ENCODE data around the gene JAKMIP3. TPM values are rescaled to one million over a fixed set of nuclear protein-coding genes. Genes with fewer than 3 reads are reported as not detected.

Gene JAKMIP3
- polyA plus RNA-seq, 3 donors: 0.20 TPM; not detected in 2

DNA sequence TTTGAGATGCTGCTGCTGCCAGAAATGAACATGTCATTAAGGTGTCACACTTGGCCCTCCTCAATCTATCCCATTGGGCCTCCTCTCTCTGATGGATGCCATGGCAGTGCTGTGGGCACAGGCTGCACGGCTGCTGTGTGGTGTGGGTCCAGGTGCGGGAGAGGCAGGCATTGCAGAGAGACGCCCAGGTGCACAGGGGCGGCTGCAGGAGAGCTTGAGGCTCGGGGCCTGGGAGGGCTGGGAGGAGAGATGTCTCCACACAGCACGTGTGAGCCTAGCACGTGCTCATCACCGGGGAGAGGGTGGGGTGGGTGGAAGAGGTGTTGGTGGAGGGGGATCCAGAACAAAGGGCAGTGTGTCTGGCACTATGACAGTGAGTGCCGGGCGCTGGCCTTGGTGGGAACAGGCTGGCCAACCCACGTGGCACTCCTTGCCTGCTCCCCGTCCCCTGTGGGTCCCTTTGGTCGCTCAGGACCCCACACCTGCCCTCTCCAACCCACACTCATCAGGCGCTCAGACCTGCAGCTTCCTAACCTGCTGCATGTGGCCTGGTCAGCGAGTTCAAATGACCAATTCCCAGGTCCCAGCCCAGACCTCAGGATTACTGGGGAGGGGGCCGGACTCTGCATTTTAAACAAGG is 44.1 kb upstream of the JAKMIP3 start:
- Histone ChIP-seq H3K27ac (ENCODE audit: low read depth in 1 of 2, low read length in 2 of 2) (no peak overlapping the region), H3K4me1 (ENCODE audit: control insufficient read depth in 1 of 2, insufficient read depth in 2 of 2, low read length in 2 of 2) (peaks cover 0 to 7% of the 10 kb centered on the region in 2 donors), H4K20me1 (ENCODE audit: insufficient read depth, low read length) (no peaks in the 10 kb centered on the region), H3K4me3 (replicated peaks in 1 of 3; ENCODE audit: low read depth in 2 of 3, low read length in 3 of 3) (no peak overlapping the region), H3K79me2 (ENCODE audit: insufficient read depth, low read length) (no peaks in the 10 kb centered on the region), H3K9me3 (replicated peaks in 1 of 2; ENCODE audit: control insufficient read depth in 1 of 2, insufficient read depth in 1 of 2, low read length in 2 of 2) (no peaks in the 10 kb centered on the region), H3K4me2 (replicated peaks; ENCODE audit: extremely low read depth, low read length, poor library complexity, severe bottlenecking) (no peak overlapping the region), H3K27me3 (ENCODE audit: control insufficient read depth in 2 of 2, insufficient read depth in 2 of 2, low read length in 2 of 2) (peaks cover 0 to 16% of the 10 kb centered on the region in 2 donors), H3K9ac (ENCODE audit: insufficient read depth, low read length, poor library complexity, severe bottlenecking) (no peak overlapping the region), H2AFZ (ENCODE audit: insufficient read depth, low read depth, low read length, poor library complexity, severe bottlenecking) (no peak overlapping the region), H3K36me3 (replicated peaks in 1 of 2; ENCODE audit: control insufficient read depth in 1 of 2, insufficient read depth in 2 of 2, low read length in 2 of 2) (no peaks in the 10 kb centered on the region)
- H3K36me3 Mint-ChIP-seq: no peaks in the 10 kb centered on the region
- H3K27me3 Mint-ChIP-seq (ENCODE audit: low read depth in 3 of 3): peaks cover 15 to 29% (median 26%) of the 10 kb centered on the region in 3 donors
- TF ChIP-seq, protein P1, sequence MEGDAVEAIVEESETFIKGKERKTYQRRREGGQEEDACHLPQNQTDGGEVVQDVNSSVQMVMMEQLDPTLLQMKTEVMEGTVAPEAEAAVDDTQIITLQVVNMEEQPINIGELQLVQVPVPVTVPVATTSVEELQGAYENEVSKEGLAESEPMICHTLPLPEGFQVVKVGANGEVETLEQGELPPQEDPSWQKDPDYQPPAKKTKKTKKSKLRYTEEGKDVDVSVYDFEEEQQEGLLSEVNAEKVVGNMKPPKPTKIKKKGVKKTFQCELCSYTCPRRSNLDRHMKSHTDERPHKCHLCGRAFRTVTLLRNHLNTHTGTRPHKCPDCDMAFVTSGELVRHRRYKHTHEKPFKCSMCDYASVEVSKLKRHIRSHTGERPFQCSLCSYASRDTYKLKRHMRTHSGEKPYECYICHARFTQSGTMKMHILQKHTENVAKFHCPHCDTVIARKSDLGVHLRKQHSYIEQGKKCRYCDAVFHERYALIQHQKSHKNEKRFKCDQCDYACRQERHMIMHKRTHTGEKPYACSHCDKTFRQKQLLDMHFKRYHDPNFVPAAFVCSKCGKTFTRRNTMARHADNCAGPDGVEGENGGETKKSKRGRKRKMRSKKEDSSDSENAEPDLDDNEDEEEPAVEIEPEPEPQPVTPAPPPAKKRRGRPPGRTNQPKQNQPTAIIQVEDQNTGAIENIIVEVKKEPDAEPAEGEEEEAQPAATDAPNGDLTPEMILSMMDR (IDR thresholded peaks at IDR 0.05): no peak
- H3K27ac Mint-ChIP-seq: no peak overlapping the region
- WGBS (ENCODE audit: insufficient coverage): 88% methylated on average over 16 of the region's 16 CpGs
- peaks cover 8% of the 10 kb centered on the region for H3K4me1 Mint-ChIP-seq
- DNase-seq: no peak
- intact Hi-C loops (cut with micrococcal nuclease): loop anchor here in 1 of 2 donors (5.0 kb wide), 1 partner anchor 134 kb away; no protein-coding TSS in a partner anchor
- no peak overlapping the region for H3K4me3 Mint-ChIP-seq
- no peaks in the 10 kb centered on the region for H3K9me3 Mint-ChIP-seq

DNA sequence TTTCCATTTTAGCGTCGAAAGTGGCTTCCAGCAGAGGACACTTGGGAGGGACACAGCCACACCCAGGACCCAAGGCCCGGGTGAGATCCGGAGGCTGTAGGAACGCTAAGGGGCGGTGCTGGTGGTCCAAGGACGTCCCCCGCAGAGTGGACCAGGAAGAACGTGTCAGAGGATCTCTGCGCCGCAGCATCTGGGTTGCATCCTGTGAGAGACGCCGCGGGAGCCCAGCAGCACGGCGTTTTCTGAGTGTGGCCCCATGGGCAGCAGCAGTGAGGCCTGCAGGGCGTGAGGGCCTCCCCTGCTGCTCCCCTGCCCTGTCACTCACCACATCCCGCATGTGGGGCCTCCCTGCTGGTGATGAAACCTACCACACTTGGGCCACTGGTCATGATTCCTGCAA is 43.5 kb upstream of the JAKMIP3 start:
- no peaks in the 10 kb centered on the region for H3K79me2 ChIP-seq (ENCODE audit: insufficient read depth, low read length)
- H3K4me2 ChIP-seq (replicated peaks; ENCODE audit: extremely low read depth, low read length, poor library complexity, severe bottlenecking): no peak overlapping the region
- Mint-ChIP-seq H3K27ac (no peak overlapping the region), H3K36me3 (no peaks in the 10 kb centered on the region), H3K9me3 (no peaks in the 10 kb centered on the region), H3K4me3 (no peak overlapping the region), H3K4me1 (peaks cover 8% of the 10 kb centered on the region), H3K27me3 (ENCODE audit: low read depth in 3 of 3) (peaks cover 15 to 33% (median 26%) of the 10 kb centered on the region in 3 donors)
- no peaks in the 10 kb centered on the region for H3K9me3 ChIP-seq (replicated peaks in 1 of 2; ENCODE audit: control insufficient read depth in 1 of 2, insufficient read depth in 1 of 2, low read length in 2 of 2)
- no peak for DNase-seq
- WGBS (ENCODE audit: insufficient coverage): 90% methylated on average over 18 of the region's 18 CpGs
- H3K27me3 ChIP-seq (ENCODE audit: control insufficient read depth in 2 of 2, insufficient read depth in 2 of 2, low read length in 2 of 2): peaks cover 0 to 16% of the 10 kb centered on the region in 2 donors
- no peak overlapping the region for H3K27ac ChIP-seq (ENCODE audit: low read depth in 1 of 2, low read length in 2 of 2)
- H2AFZ ChIP-seq (ENCODE audit: insufficient read depth, low read depth, low read length, poor library complexity, severe bottlenecking): no peak overlapping the region
- TF ChIP-seq, protein P1 (IDR thresholded peaks at IDR 0.05): no peak
- no peaks in the 10 kb centered on the region for H4K20me1 ChIP-seq (ENCODE audit: insufficient read depth, low read length)
- intact Hi-C loops (cut with micrococcal nuclease): loop anchor here in 1 of 2 donors (5.0 kb wide), 1 partner anchor 135 kb away; no protein-coding TSS in a partner anchor
- peaks cover 0 to 7% of the 10 kb centered on the region in 2 donors for H3K4me1 ChIP-seq (ENCODE audit: control insufficient read depth in 1 of 2, insufficient read depth in 2 of 2, low read length in 2 of 2)
- no peaks in the 10 kb centered on the region for H3K36me3 ChIP-seq (replicated peaks in 1 of 2; ENCODE audit: control insufficient read depth in 1 of 2, insufficient read depth in 2 of 2, low read length in 2 of 2)
- no peak overlapping the region for H3K9ac ChIP-seq (ENCODE audit: insufficient read depth, low read length, poor library complexity, severe bottlenecking)
- no peak overlapping the region for H3K4me3 ChIP-seq (replicated peaks in 1 of 3; ENCODE audit: low read depth in 2 of 3, low read length in 3 of 3)
